ENCODE measurements around the gene PPP1R1B.

The PPP1R1B gene

DNA sequence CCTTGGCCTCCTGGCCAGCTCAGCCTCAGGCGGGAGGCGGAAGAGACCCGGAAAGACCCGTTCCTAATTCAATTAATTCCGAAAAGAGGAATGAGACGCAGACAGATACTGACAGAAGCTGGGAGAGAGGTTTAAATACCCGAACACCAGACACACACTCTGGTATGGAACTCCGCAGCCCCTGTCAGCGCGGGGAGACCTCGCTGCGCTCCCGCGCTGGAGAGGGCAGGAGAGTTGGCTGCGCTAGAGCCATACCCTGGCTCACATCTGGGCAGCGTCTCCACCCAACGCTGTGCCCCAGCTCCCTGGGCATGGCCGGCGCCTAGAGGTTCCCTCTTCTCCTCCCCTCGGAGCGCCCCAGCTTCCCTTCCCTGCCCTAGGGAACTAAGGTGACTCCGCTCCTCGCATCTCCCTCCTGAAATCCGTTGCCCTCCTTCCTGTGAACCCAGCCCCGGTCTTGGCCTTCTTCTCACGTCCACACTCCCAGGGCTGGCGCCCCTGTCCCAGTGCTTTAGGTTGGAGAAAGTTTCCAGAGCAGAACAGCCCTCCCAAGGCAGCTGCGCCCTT, 27.0 kb upstream of the PPP1R1B start:
- peaks cover 4% of the 10 kb centered on the region for H3K4me1 ChIP-seq

DNA sequence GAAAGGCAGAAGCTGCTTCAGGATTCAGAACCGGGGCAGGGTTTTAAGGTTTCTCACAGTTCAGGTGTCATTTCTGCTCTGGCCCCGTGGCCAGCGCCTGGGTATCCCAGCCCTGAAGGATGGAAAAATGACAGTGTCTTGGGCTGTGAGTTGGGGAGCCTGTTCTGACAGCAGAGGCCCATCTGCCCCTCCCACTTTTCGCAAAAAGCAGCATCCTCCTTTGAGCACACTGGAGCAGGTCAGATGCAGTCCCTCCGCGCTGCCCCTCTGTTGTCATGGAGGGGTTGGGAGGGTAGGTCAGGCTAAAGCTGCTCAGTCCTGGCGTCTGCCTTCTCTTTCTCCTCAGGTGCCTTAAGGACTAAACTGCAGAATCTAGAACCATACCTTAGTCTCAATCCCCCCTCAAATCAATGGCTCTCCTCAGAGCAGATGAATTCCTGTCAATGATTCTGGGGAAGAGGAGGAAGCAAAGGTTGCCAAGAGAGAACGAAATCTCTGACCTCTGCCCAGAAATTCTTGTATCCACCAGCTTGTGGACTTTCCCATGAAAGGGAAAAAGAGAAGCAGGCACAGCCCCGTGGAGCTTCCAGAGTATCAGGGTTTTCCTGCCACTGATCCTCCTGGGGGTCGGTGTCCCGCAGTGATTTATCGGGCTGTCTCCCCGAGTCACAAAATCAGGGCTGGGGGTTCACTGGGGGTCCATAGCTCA, 26.3 kb upstream of the PPP1R1B start:
- Histone ChIP-seq H3K79me2 (no peaks in the 10 kb centered on the region), H3K9me3 (ENCODE audit: control insufficient read depth, low read length) (no peaks in the 10 kb centered on the region), H2AFZ (no peak overlapping the region), H3K4me2 (ENCODE audit: low read length) (no peak overlapping the region), H3K4me3 (ENCODE audit: low read depth, low read length) (no peak overlapping the region), H3K4me1 (peaks cover 4% of the 10 kb centered on the region), H3K9ac (no peak overlapping the region), H3K27ac (no peak overlapping the region), H3K36me3 (ENCODE audit: control insufficient read depth, insufficient read depth, low read length) (no peaks in the 10 kb centered on the region), H3K27me3 (ENCODE audit: control insufficient read depth, insufficient read depth, low read length) (peaks cover 40% of the 10 kb centered on the region)
- TF ChIP-seq, protein P1, sequence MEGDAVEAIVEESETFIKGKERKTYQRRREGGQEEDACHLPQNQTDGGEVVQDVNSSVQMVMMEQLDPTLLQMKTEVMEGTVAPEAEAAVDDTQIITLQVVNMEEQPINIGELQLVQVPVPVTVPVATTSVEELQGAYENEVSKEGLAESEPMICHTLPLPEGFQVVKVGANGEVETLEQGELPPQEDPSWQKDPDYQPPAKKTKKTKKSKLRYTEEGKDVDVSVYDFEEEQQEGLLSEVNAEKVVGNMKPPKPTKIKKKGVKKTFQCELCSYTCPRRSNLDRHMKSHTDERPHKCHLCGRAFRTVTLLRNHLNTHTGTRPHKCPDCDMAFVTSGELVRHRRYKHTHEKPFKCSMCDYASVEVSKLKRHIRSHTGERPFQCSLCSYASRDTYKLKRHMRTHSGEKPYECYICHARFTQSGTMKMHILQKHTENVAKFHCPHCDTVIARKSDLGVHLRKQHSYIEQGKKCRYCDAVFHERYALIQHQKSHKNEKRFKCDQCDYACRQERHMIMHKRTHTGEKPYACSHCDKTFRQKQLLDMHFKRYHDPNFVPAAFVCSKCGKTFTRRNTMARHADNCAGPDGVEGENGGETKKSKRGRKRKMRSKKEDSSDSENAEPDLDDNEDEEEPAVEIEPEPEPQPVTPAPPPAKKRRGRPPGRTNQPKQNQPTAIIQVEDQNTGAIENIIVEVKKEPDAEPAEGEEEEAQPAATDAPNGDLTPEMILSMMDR (IDR thresholded peaks at IDR 0.05) = no peak

More for the DNA sequence above, 27.0 kb upstream of the PPP1R1B start:
- no peak overlapping the region for H3K9ac ChIP-seq
- TF ChIP-seq, protein P1 (IDR thresholded peaks at IDR 0.05) = no peak
- H3K27ac ChIP-seq = no peak overlapping the region
- no peak overlapping the region for H3K4me2 ChIP-seq (ENCODE audit: low read length)
- H3K27me3 ChIP-seq (ENCODE audit: control insufficient read depth, insufficient read depth, low read length) = peaks cover 43% of the 10 kb centered on the region
- H3K79me2 ChIP-seq = no peaks in the 10 kb centered on the region
- H3K36me3 ChIP-seq (ENCODE audit: control insufficient read depth, insufficient read depth, low read length) = no peaks in the 10 kb centered on the region
- H3K9me3 ChIP-seq (ENCODE audit: control insufficient read depth, low read length) = no peaks in the 10 kb centered on the region
- H3K4me3 ChIP-seq (ENCODE audit: low read depth, low read length) = no peak overlapping the region
- H2AFZ ChIP-seq = no peak overlapping the region

DNA sequence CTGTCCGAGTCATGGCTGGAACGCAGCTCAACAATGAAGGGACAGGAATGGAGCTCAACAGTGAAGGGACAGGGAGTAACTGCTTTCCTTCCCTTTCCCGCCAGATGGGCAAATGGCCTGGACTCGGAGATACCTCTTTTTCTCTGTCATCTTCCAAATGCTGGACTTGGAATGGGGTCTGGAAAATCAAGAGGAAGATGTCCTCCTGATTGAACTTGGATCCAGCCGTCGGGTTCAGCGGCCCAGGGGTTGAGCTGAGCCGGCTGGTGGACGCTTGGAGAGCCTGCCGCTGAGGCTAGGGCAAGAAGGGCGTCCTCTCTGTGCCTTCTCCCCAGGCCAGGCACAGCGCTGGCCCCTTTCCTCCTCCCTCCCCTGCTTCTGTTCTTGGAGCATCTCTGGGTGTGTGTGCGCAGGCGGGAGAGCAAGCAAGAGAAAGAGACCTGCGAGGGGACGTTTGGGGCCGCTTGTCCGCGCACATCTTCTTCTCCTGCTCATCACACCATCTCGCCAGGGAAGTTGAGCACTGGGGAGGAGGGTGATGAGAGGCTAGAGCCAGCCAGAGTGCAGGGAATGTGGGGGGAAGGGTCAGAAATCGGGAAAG, 25.7 kb upstream of the PPP1R1B start:
- Histone ChIP-seq H3K9me3 (ENCODE audit: control insufficient read depth, low read length) (no peaks in the 10 kb centered on the region), H3K4me3 (ENCODE audit: low read depth, low read length) (no peak overlapping the region), H3K79me2 (no peaks in the 10 kb centered on the region), H3K27me3 (ENCODE audit: control insufficient read depth, insufficient read depth, low read length) (peaks cover 34% of the 10 kb centered on the region), H3K27ac (no peak overlapping the region), H3K9ac (no peak overlapping the region), H2AFZ (no peak overlapping the region), H3K4me2 (ENCODE audit: low read length) (no peak overlapping the region), H3K36me3 (ENCODE audit: control insufficient read depth, insufficient read depth, low read length) (no peaks in the 10 kb centered on the region), H3K4me1 (peaks cover 4% of the 10 kb centered on the region)
- TF ChIP-seq, protein P1 (IDR thresholded peaks at IDR 0.05) = no peak

DNA sequence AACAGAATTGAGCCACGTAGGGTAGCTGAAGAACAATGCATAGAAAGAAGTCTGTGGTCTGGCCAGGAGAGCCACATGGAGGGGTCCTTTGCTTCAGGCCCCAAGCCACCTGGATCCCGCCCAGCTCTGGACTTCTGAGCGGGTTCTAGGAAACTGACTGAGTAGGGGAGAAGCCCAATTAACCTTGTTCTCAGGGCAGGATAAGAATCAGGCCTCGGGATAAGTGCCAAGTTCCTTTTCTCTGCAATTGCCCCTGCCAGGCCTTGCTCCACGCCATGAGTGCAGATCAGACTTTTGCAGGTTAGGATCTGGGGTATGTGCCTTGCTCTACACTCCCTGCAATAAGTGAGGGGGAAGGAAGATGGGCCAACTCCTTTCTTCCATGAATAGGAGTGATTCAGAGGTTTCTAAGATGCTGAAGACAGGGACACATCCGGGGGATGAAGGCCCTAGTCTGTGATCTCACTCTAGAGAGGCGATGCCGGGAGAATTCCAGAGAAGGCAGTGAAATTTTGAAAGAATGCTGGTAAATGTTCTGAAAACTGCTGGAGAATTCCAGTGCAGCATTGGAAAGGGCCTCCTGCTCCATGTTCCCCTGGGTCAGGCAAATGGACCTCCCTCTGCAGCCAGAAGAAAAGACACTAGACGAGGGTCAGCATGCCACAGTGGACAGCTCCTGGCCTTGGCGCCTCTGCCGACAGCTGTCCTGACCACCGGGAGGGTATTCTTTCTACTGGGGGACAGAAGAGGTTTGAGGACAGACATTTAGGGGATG, 24.8 kb upstream of the PPP1R1B start:
- no peak overlapping the region for H3K27ac ChIP-seq
- TF ChIP-seq, protein P1 (IDR thresholded peaks at IDR 0.05) = no peak
- H3K4me2 ChIP-seq (ENCODE audit: low read length) = no peak overlapping the region
- no peak overlapping the region for H2AFZ ChIP-seq
- H3K9ac ChIP-seq = no peak overlapping the region
- H3K4me3 ChIP-seq (ENCODE audit: low read depth, low read length) = no peak overlapping the region
- H3K27me3 ChIP-seq (ENCODE audit: control insufficient read depth, insufficient read depth, low read length) = peaks cover 41% of the 10 kb centered on the region
- H3K36me3 ChIP-seq (ENCODE audit: control insufficient read depth, insufficient read depth, low read length) = no peaks in the 10 kb centered on the region
- H3K79me2 ChIP-seq = no peaks in the 10 kb centered on the region
- no peaks in the 10 kb centered on the region for H3K9me3 ChIP-seq (ENCODE audit: control insufficient read depth, low read length)
- H3K4me1 ChIP-seq = peaks cover 4% of the 10 kb centered on the region

Measured in parathyroid adenoma (tissue), 2 donors.